H1 (cell line): Measurements from ENCODE around the gene SNX3. TPM values are rescaled to one million over a fixed set of nuclear protein-coding genes. Genes with fewer than 3 reads are reported as not detected.

ENCODE experiments used
- CTCF ChIA-PET: fragments of 300-600 bp; sonication (Branson Sonifier 250); formaldehyde crosslinking; loops from one replicate; lab custom pipeline; 2021; ENCODE audit not compliant: partially characterized antibody; lab: Charles Lee
- POLR2A ChIA-PET: fragments of 300-600 bp; sonication (Branson Sonifier 250); formaldehyde crosslinking; loops from one replicate; lab custom pipeline; 2021; ENCODE audit warnings: inconsistent platforms; ENCODE audit not compliant: partially characterized antibody; lab: Charles Lee
- DNase-seq, 2 experiments: peaks; one replicate each; pipeline versions ENCODE4 v3.0.0 to v3.0.0-alpha.2; 2010 to 2022; ENCODE audit warnings: low spot score in 2 of 2, low read depth in 1 of 2, mixed read lengths in 1 of 2
- FAIRE-seq: peaks from 2 replicates; lab custom pipeline; 2011; peaks lifted over from hg19 to GRCh38; lab: Jason Lieb, UNC
- H2AFZ ChIP-seq: 2 replicates; pipeline ENCODE4 v1.8.1; 2012; ENCODE audit warnings: low read length, inconsistent platforms
- H2AK5ac ChIP-seq: 2 replicates; pipeline ENCODE4 v1.6.1; 2013; ENCODE audit warnings: low read depth, low read length
- H2BK120ac ChIP-seq: replicated peaks from 2 replicates; pipeline ENCODE3; 2013; ENCODE audit warnings: low read depth, low read length, inconsistent platforms
- H2BK12ac ChIP-seq: 2 replicates; pipeline ENCODE4 v1.6.1; 2013; ENCODE audit warnings: low read depth, low read length
- H2BK15ac ChIP-seq: 2 replicates; pipeline ENCODE4 v1.6.1; 2013; ENCODE audit warnings: low read length
- H2BK20ac ChIP-seq: 2 replicates; pipeline ENCODE4 v1.6.1; 2013; ENCODE audit warnings: low read length
- H2BK5ac ChIP-seq: 2 replicates; pipeline ENCODE4 v1.6.1; 2013; ENCODE audit warnings: low read depth, low read length
- H3K14ac ChIP-seq: 2 replicates; pipeline ENCODE4 v1.6.1; 2013; ENCODE audit warnings: inconsistent platforms; ENCODE audit not compliant: insufficient read length
- H3K18ac ChIP-seq: 2 replicates; pipeline ENCODE4 v1.6.1; 2013; ENCODE audit warnings: low read length; ENCODE audit errors: extremely low read depth
- H3K23ac ChIP-seq: 2 replicates; pipeline ENCODE4 v1.6.1; 2013; ENCODE audit warnings: inconsistent platforms; ENCODE audit not compliant: insufficient read length
- H3K23me2 ChIP-seq: 2 replicates; pipeline ENCODE4 v1.6.1; 2013; ENCODE audit warnings: low read depth, low read length
- H3K27ac ChIP-seq: 2 replicates; pipeline ENCODE4 v1.6.1; 2011; ENCODE audit warnings: low read depth, low read length, inconsistent platforms
- H3K27me3 ChIP-seq, 4 experiments: replicated peaks in 1 of 4; 1 replicate in 1 of 4; 2 replicates in 3 of 4; pipeline versions ENCODE4 v1.6.1 to v1.8.1; 2011 to 2013; ENCODE audit warnings: low read length in 3 of 4, mild to moderate bottlenecking in 3 of 4, inconsistent platforms in 2 of 4, mixed read lengths in 2 of 4, moderate library complexity in 1 of 4; ENCODE audit not compliant: control insufficient read depth in 3 of 4, insufficient read depth in 3 of 4; ENCODE audit errors: extremely low read depth in 1 of 4
- H3K36me3 ChIP-seq, 4 experiments: 2 replicates each; pipeline versions ENCODE4 v1.6.1 to v1.8.1; 2011 to 2013; ENCODE audit warnings: mild to moderate bottlenecking in 4 of 4, low read length in 3 of 4, moderate library complexity in 2 of 4, control low read depth in 1 of 4, inconsistent platforms in 1 of 4; ENCODE audit not compliant: insufficient read depth in 4 of 4, control insufficient read depth in 2 of 4
- H3K4ac ChIP-seq: replicated peaks from 2 replicates; pipeline ENCODE3; 2013; ENCODE audit warnings: low read length, low read depth, mixed read lengths, inconsistent platforms; ENCODE audit not compliant: insufficient read length
- H3K4me1 ChIP-seq, 4 experiments: replicated peaks in 1 of 4; 1 replicate in 1 of 4; 2 replicates in 3 of 4; pipeline versions ENCODE4 v1.6.1 to v1.8.1; 2011 to 2013; ENCODE audit warnings: low read length in 3 of 4, inconsistent platforms in 2 of 4, mixed read lengths in 1 of 4; ENCODE audit not compliant: insufficient read depth in 4 of 4, control insufficient read depth in 3 of 4
- H3K4me2 ChIP-seq, 2 experiments: 2 replicates each; pipeline versions ENCODE4 v1.6.1 to v1.8.1; 2011 to 2013; ENCODE audit warnings: low read depth in 2 of 2, low read length in 2 of 2, control low read depth in 1 of 2, inconsistent platforms in 1 of 2, mild to moderate bottlenecking in 1 of 2; ENCODE audit not compliant: insufficient read depth in 1 of 2
- H3K4me3 ChIP-seq, 4 experiments: fragments of 200-600, 300-600 bp in 1 of 4; sonication (generic), shearing (Covaris generic), sonication (Bioruptor Twin) in 1 of 4; 2 replicates each; pipeline versions ENCODE4 v1.5.1 to v1.8.1; 2011 to 2016; ENCODE audit warnings: low read length in 4 of 4, low read depth in 3 of 4, control low read depth in 2 of 4, inconsistent platforms in 2 of 4, mild to moderate bottlenecking in 2 of 4, mixed read lengths in 1 of 4, moderate library complexity in 1 of 4; ENCODE audit not compliant: insufficient read depth in 2 of 4; ENCODE audit errors: extremely low read depth in 1 of 4
- H3K56ac ChIP-seq: replicated peaks from 2 replicates; pipeline ENCODE3; 2013; ENCODE audit warnings: low read depth, mild to moderate bottlenecking, mixed read lengths, low read length, inconsistent platforms; ENCODE audit not compliant: insufficient read length
- H3K79me1 ChIP-seq: 2 replicates; pipeline ENCODE4 v1.6.1; 2013; ENCODE audit warnings: low read depth, low read length, control low read depth
- H3K79me2 ChIP-seq, 2 experiments: 2 replicates each; pipeline versions ENCODE4 v1.6.1 to v1.8.1; 2012 to 2013; ENCODE audit warnings: low read length in 2 of 2, mild to moderate bottlenecking in 2 of 2, inconsistent platforms in 1 of 2; ENCODE audit not compliant: insufficient read depth in 2 of 2, control insufficient read depth in 1 of 2
- H3K9ac ChIP-seq, 4 experiments: replicated peaks in 1 of 4; 1 replicate in 1 of 4; 2 replicates in 3 of 4; pipeline versions ENCODE4 v1.6.1 to v1.8.1; 2011 to 2013; ENCODE audit warnings: low read depth in 3 of 4, low read length in 3 of 4, control low read depth in 2 of 4, mild to moderate bottlenecking in 2 of 4, moderate library complexity in 2 of 4, inconsistent platforms in 1 of 4; ENCODE audit errors: extremely low read depth in 1 of 4
- H3K9me3 ChIP-seq, 2 experiments: 2 replicates each; pipeline versions ENCODE4 v1.6.1 to v1.8.1; 2012 to 2013; ENCODE audit warnings: mild to moderate bottlenecking in 2 of 2, moderate library complexity in 2 of 2, control low read depth in 1 of 2, inconsistent platforms in 1 of 2, low read depth in 1 of 2, low read length in 1 of 2, mixed read lengths in 1 of 2; ENCODE audit not compliant: insufficient read depth in 2 of 2
- H4K20me1 ChIP-seq, 2 experiments: replicated peaks in 1 of 2; 2 replicates each; pipeline versions ENCODE3 to v1.8.1; 2011 to 2013; ENCODE audit warnings: inconsistent platforms in 2 of 2, low read length in 2 of 2, mild to moderate bottlenecking in 1 of 2; ENCODE audit not compliant: insufficient read depth in 2 of 2, control insufficient read depth in 1 of 2
- H4K5ac ChIP-seq: 2 replicates; pipeline ENCODE4 v1.6.1; 2013; ENCODE audit warnings: low read length, low read depth, mixed read lengths, inconsistent platforms; ENCODE audit not compliant: insufficient read length
- H4K8ac ChIP-seq: 2 replicates; pipeline ENCODE4 v1.8.0; 2013; ENCODE audit warnings: mild to moderate bottlenecking, moderate library complexity, low read length, inconsistent platforms; ENCODE audit not compliant: insufficient read depth; ENCODE audit errors: extremely low read depth
- H4K91ac ChIP-seq: replicated peaks from 2 replicates; pipeline ENCODE3; 2013; ENCODE audit warnings: low read length, mixed read lengths, inconsistent platforms; ENCODE audit not compliant: insufficient read length
- CREB1 ChIP-seq: IDR thresholded peaks from 2 replicates; pipeline ENCODE4 v1.6.1; 2012; ENCODE audit warnings: inconsistent platforms
- CTBP2 ChIP-seq: IDR thresholded peaks from 2 replicates; pipeline ENCODE4 v1.7.0; 2011; ENCODE audit warnings: borderline replicate concordance, mild to moderate bottlenecking, moderate library complexity, mixed read lengths, low read length; ENCODE audit not compliant: insufficient read depth, insufficient read length
- EZH2 ChIP-seq: fragments of 200-600 bp; sonication (generic); IDR thresholded peaks from 2 replicates; pipeline ENCODE4 v1.7.1; 2012; ENCODE audit warnings: low read depth, mild to moderate bottlenecking, moderate library complexity, low read length, inconsistent platforms; ENCODE audit not compliant: severe bottlenecking
- HDAC2 ChIP-seq, 2 experiments: fragments of 300-600 bp in 1 of 2; sonication (generic) in 1 of 2; IDR thresholded peaks; 2 replicates each; pipeline ENCODE4 v1.6.1; 2011 to 2012; ENCODE audit warnings: low read depth in 2 of 2, low read length in 2 of 2, mild to moderate bottlenecking in 2 of 2, moderate library complexity in 2 of 2, borderline replicate concordance in 1 of 2, inconsistent platforms in 1 of 2
- NANOG ChIP-seq: IDR thresholded peaks from 2 replicates; pipeline ENCODE4 v1.6.1; 2011; ENCODE audit warnings: low read length, low read depth, mild to moderate bottlenecking, inconsistent platforms; ENCODE audit not compliant: insufficient read depth, poor library complexity, severe bottlenecking
- RBBP5 ChIP-seq: IDR thresholded peaks from 2 replicates; pipeline ENCODE4 v1.7.1; 2012; ENCODE audit warnings: low read depth, mild to moderate bottlenecking, inconsistent platforms, low read length, moderate library complexity, borderline replicate concordance
- RNF2 ChIP-seq: fragments of 200-900, 300-1000 bp; sonication (generic); IDR thresholded peaks from 2 replicates; pipeline ENCODE4 v1.7.1; 2016; ENCODE audit warnings: borderline replicate concordance, low read depth, mild to moderate bottlenecking, antibody characterized with exemption, low read length; ENCODE audit not compliant: poor library complexity, severe bottlenecking; ENCODE audit errors: missing control alignments
- SIN3A ChIP-seq, 2 experiments: IDR thresholded peaks in 1 of 2; conservative IDR thresholded peaks in 1 of 2; 2 replicates each; pipeline ENCODE4 v1.6.1; 2011 to 2012; ENCODE audit warnings: low read length in 2 of 2, improper control_type of control experiment in 1 of 2, low read depth in 1 of 2, mild to moderate bottlenecking in 1 of 2
- TCF12 ChIP-seq: IDR thresholded peaks from 2 replicates; pipeline ENCODE4 v1.6.1; 2011; ENCODE audit warnings: low read depth, mild to moderate bottlenecking, low read length
- WGBS, 2 experiments: shearing (Covaris generic) in 1 of 2; methylation state at CpG; one replicate each; pipeline versions ENCODE4 v1.1.6 to v1.1.7; 2013 to 2015; ENCODE audit warnings: low lambda C conversion rate in 2 of 2, mixed read lengths in 2 of 2, inconsistent platforms in 1 of 2, low coverage in 1 of 2, missing lambda C conversion rate in 1 of 2; ENCODE audit not compliant: insufficient replicate concordance in 2 of 2, insufficient coverage in 1 of 2, insufficient read length in 1 of 2; ENCODE audit errors: extremely low coverage in 1 of 2, missing lambda C conversion rate in 1 of 2; 5-methylcytosine and 5-hydroxymethylcytosine counted together
- polyA plus RNA-seq, 7 experiments: library from polyadenylated mRNA; depleted of rRNA in 3 of 7; stranded (reverse) in 5 of 7; unstranded in 2 of 7; fragments of >200 nt in 5 of 7; fragments of 200-250 nt in 2 of 7; gene quantifications; 1 replicate in 5 of 7; 2 replicates in 1 of 7; 4 replicates in 1 of 7; pipeline versions ENCODE4 v1.2.1 to v1.2.3, GENCODE V29; 2011 to 2013; ENCODE audit warnings: missing spikeins in 2 of 7, mixed read lengths in 2 of 7
- total RNA-seq: library from RNA; stranded (reverse); fragmentation: NEBNext Ultra II Directional; extraction: Animal tissue kit (Norgen Biotek cat#: 25700); gene quantifications from 2 replicates; pipeline ENCODE4 v1.2.1, GENCODE V29; 2021

Gene SNX3
- total and polyA plus RNA-seq, 2 of the 8 experiments (the other 6 are each of a cell fraction or from before 2014, with no cell fraction given) = 72.5 to 150 TPM

DNA sequence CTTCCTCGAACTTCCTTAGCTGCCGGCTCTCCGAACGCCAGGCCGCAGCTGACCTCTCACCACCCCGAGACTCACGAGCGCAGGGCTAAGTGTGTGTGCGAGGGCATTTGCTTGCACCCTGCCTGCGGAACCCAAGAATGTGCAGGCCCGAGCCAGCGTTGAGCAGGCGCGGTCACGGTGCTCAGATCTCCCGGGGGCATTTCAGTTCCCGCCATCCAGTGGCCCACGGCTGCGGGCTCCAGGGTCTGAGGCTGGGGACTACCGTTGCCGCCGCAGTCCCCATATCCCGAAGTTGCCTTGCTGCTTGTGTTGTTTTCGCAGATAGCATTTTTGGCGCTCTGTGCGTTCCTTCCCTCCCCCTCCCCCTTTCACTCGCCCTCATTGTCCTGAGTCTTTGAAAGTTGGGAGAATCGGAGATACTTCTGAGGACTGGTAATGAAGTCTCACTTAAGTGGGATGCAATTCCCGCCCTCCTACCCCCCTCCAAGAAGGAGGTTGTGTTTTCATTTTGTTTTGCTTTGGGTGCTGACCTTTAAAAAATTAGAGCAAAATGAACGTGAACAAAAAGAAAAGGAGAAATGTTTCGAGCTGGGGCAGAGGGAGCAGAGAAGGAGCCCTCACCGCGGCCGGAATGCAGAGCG is 93.3 kb downstream of the SNX3 start:
- DNase-seq (peak in 1 of 2 experiments; percentile 76), FAIRE-seq (peak; percentile 74)
- H3K27ac ChIP-seq = no peak overlapping the region
- no peaks in the 10 kb centered on the region for H3K79me2 ChIP-seq
- peaks cover 0 to 5% (median 0%) of the 10 kb centered on the region in 4 experiments; a peak in 1 of 8 replicates for H3K36me3 ChIP-seq
- H3K4me3 ChIP-seq = peak overlapping the region in 3 of 4 experiments; percentile 22 to 49 (median 34); a peak in 5 of 8 replicates
- no peak overlapping the region for H4K5ac ChIP-seq
- H3K4me1 ChIP-seq = peaks cover 10 to 57% (median 39%) of the 10 kb centered on the region in 4 experiments
- H3K18ac ChIP-seq = 0 out of 2 replicates have a peak overlapping the region, but pooled peaks have one; percentile 38
- POLR2A ChIA-PET = interaction anchor here (1.0 to 4.4 kb wide), 4 partner anchors 11 to 48 kb away, joined by 3 to 19 read pairs (median 6); no protein-coding TSS in a partner anchor
- no peak overlapping the region for H3K9ac ChIP-seq
- H4K8ac ChIP-seq = 0 out of 2 replicates have a peak overlapping the region, but pooled peaks have one; percentile 40
- H3K4me2 ChIP-seq = peak overlapping the region; percentile 76 to 83
- no peak overlapping the region; the same call in 1 of the 2 replicates for H2AFZ ChIP-seq
- peaks cover 25 to 38% of the 10 kb centered on the region in 2 experiments for H4K20me1 ChIP-seq
- H4K91ac ChIP-seq = no peak overlapping the region
- no peak overlapping the region for H2AK5ac ChIP-seq
- H2BK15ac ChIP-seq = peak overlapping the region; percentile 46; the same call in 1 of the 2 replicates
- CTCF ChIA-PET = interaction anchor here (0.9 to 10.8 kb wide), 11 partner anchors 8 to 356 kb away, joined by 3 to 85 read pairs (median 3); no protein-coding TSS in a partner anchor
- H3K4ac ChIP-seq = no peak overlapping the region
- peaks cover 7% of the 10 kb centered on the region; the same call in 1 of the 2 replicates for H3K23me2 ChIP-seq
- H3K23ac ChIP-seq = no peak overlapping the region
- 1% methylated on average over 32 of the region's 35 CpGs; no CpG with 5 or more reads in 1 of the 2 experiments for WGBS, 2 experiments
- H3K14ac ChIP-seq = no peak overlapping the region
- no peak overlapping the region for H2BK5ac ChIP-seq
- H2BK120ac ChIP-seq = no peak overlapping the region
- H3K56ac ChIP-seq = no peak overlapping the region
- peak overlapping the region; percentile 27; the same call in 1 of the 2 replicates for H2BK20ac ChIP-seq
- H3K9me3 ChIP-seq = no peaks in the 10 kb centered on the region
- peaks cover 93 to 100% (median 99%) of the 10 kb centered on the region in 4 experiments for H3K27me3 ChIP-seq
- H3K79me1 ChIP-seq = no peaks in the 10 kb centered on the region
- peak overlapping the region; percentile 93; the same call in 1 of the 2 replicates for H2BK12ac ChIP-seq
- TF ChIP-seq NANOG = no peak
- 0 out of 4 replicates have a peak, but pooled peaks of 1 of the 2 experiments have one; percentile 20 for TF ChIP-seq HDAC2 (IDR thresholded peaks at IDR 0.05; ENCODE audit: borderline replicate concordance in 1 of 2, low read depth in 2 of 2, low read length in 2 of 2)
- no peak for TF ChIP-seq EZH2
- TF ChIP-seq SIN3A (conservative IDR thresholded peaks at IDR 0.05 in 1 of 2, IDR thresholded peaks at IDR 0.05 in 1 of 2; ENCODE audit: low read depth in 1 of 2, low read length in 2 of 2) = no peak
- peak; percentile 53; the same call in 1 of the 2 replicates for TF ChIP-seq TCF12
- TF ChIP-seq RBBP5 = peak; percentile 68
- peak; percentile 80 for TF ChIP-seq RNF2
- TF ChIP-seq CTBP2 = peak; percentile 100
- no peak for TF ChIP-seq CREB1
